Superior temporal gyrus (tissue), 1 donor: ENCODE results near the gene FAM227B.

Source experiments
- DNase-seq: peaks from one replicate; pipeline ENCODE4 v3.0.0-alpha.2; 2016; ENCODE audit errors: extremely low spot score

The FAM227B gene

DNA sequence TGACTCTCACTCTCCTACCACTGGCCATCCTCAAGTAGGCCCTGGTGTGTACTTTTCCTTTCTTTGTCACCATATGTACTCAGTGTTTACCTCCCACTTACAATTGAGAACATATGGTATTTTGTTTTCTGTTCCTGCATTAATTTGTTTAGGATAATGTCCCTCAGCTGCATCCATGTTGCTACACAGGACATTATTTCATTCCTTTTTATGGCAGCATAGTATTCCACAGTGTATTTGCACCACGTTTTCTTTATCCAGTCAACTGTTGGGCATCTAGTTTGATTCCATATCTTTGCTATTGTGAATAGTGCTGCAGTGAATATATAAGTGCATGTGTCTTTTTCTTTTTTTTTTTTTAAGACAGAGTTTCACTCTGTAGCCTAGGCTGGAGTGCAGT lies 324.4 kb downstream of the FAM227B start:
- DNase-seq: no peak

DNA sequence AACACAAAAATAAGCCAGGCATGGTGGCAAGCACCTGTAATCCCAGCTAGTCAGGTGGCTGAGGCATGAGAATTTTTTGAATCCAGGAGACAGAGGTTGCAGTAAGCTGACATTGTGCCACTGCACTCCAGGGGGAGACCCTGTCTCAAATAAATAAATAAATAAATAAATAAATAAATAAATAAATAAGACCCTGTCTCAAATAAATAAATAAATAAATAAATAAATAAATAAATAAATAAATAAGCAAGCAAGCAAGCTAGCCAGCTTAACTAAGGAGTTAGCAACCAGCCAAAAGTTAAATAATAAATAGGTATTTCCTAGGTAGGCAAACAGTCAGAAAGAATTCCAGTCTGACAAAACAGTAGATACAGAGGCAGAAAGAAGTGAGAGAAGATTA lies 326.7 kb downstream of the FAM227B start:
- no peak for DNase-seq

- DNase-seq: no peak
Observed at GRCh38 chr15:49290191-49290590, 330.4 kb downstream of the FAM227B start.

GRCh38 chr15:49288391-49288790 lies 332.2 kb downstream of the FAM227B start:
- DNase-seq: no peak

DNA sequence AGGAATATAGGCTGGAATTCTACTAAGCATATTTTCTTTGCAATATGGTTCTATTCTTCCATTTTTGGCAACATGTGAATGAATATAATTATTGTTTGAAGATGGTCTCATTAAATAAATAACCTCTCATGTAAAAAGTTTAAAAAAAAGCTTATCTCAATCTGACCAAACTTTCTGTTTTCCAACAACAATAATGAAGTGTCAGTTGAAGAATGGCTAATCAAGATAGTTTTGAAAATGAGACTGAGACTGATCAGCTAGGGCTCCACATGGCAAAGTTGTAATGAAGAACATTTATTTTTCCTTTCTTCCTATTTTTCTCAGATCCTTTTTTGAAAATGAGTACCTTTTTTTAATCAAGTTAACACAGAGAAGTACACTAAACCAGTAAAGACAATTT lies 333.1 kb downstream of the FAM227B start:
- DNase-seq: no peak

- no peak for DNase-seq
Observed at GRCh38 chr15:49286649-49287404, 333.8 kb downstream of the FAM227B start.

DNA sequence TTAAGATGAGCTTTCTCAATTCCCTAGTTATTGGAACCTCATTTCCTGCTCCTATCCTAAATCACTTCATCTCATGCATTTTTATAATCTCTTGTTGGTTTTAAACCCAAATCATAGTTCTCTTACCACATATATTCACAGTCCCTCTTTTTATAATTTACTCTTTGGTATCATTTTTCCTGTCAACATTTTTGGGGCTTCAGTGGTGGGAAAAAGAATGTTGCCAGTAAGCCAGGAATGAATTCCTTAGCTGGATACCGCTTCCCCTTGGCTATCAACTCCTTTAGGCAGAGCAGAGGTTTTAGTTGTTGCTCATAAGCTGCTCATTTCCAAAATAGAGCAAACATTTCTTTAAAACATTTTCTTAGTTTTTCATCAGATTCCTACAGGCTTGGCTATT lies 338.3 kb downstream of the FAM227B start:
- DNase-seq: no peak

GRCh38 chr15:49279521-49280456 lies 340.8 kb downstream of the FAM227B start:
- DNase-seq: no peak

DNA sequence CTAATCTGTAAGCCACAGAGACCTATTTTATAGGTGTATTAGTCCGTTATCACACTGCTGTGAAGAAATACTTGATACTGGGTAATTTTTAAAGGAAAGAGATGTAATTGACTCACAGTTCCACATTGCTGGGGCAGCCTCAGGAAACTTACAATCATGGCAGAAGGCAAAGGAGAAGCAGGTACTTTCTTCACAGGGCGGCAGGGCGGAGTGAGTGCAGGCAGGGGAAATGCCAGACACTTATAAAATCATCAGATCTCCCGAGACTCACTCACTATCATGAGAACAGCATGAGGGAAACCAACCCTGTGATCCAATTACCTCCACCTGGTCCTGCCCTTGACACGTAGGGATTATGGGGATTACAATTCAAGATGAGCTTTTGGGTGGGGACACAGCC lies 341.9 kb downstream of the FAM227B start:
- DNase-seq: no peak
